HG03457 (cell line): ENCODE measurements around the gene PDZD2.

ENCODE experiments used
- ATAC-seq: cut with Tn5 transposase; IDR thresholded peaks from one replicate; pipeline ENCODE4 v1.9.1; 2021; ENCODE audit warnings: moderate number of reproducible peaks; ENCODE audit not compliant: unreplicated experiment

Gene PDZD2

GRCh38 chr5:32123058-32123805 lies 484.3 kb downstream of the PDZD2 start:
- no peak for ATAC-seq

GRCh38 chr5:32123889-32124676 lies 485.2 kb downstream of the PDZD2 start:
- no peak for ATAC-seq

DNA sequence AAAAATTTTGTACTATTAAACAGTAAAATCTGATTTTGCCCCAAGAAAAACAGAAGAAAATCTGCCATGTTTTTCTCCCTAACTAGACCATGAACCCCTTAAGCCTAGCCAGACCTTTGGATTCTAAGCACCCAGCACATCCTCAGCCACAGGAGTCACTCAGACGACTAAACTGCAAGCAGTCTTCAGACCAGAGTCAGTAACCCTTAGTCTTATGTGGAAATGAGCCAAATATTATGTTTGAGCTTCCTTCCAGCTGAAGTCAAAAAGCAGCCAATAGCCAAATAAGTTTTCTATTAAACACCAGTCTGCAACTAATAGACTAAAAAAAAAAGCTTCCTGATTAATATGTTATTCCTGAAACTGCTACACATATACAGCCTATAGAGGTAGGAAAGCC lies 487.8 kb downstream of the PDZD2 start:
- no peak for ATAC-seq

DNA sequence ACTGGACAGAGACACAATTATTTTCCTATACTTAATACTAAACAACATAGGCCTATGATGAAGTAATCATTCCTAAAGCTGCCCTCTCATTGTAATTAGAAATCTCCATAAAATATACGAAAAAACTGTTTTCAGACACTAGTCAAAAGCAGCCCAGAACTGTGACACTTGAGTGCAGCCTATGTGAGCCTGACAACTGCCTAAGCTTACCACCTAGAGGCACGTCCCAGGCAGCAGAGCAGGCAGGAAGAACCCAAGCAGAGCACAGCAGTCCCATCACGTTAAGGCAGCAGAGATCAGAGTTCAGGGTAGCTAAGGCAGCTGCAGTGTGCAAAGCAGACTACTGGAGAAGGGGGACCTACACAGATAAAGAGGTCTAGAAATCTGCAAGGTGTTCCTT lies 488.8 kb downstream of the PDZD2 start:
- ATAC-seq = no peak

- ATAC-seq = no peak
Measured at GRCh38 chr5:32129074-32129598, 490.2 kb downstream of the PDZD2 start.

DNA sequence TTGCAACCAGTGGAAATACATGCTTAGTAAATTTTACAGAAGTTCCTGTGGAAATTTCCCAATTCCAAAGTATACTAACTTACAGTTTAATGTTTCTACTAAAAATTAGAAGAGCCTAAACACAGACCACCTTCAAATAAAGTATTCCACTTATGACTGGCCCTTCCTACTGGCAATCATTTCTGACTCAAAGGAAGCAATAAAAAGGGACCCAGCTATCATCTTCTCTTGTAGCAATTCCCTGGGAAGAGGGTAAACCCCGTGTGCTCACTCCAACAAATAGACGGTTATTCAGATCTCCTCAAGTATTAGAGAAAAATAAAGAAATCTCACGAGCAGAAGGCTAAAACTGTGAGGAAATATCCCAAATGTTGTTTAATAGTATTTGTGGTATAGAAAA lies 491.9 kb downstream of the PDZD2 start:
- no peak for ATAC-seq

DNA sequence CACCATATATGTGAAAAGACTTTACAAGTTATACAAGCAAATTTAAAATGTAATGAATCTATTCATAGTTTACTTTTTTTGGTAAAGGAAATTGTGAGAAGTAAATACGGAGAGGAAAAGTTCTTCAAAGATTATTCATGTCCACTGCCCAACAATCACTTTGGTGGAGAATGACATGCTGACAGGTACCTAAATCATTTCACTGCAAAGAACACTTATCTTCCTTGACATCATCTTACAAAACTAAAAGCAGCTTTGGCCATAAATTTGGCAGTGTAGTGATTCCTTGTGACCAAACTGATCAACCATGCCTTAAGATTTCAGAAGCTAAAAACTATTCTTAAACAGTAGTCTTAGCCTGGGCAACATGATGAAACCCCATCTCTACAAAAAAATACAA lies 492.7 kb downstream of the PDZD2 start:
- ATAC-seq = no peak

DNA sequence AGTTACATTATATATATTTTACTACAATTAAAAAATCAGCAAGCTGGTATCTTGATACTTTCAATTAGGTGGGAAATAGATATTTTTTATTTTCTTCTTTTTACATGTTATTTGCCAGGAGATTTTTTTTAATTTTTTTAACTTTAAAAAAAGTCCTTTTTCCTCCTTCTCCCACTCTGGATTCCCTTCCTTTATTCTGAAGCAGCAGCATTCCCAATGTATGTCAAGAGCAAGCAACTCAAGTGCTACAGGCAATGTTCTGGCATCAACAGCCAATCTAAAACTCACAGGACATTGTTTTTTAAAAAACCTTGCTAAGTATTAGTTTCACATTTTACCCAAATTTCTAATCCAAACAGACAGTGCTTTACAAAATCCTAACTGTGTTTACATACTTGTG lies 493.8 kb downstream of the PDZD2 start:
- no peak for ATAC-seq

DNA sequence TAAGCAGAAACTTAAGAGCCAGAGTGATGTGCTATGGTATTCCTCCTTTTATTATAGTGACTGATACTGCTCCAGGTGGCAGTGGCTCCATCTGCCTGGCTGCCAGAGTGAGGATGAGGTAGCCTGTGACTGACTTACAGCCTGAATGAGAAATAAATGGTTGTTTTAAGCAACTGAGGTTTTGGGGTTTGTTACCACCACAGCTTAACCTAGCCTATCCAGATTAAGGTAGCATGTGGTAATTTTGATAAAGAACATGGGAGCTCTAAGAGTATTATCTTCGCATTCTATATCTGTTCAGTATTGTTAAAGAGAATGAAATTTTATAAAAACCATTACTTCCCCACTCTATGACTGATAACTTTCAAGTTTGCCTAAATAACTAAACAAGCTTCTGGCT lies 496.2 kb downstream of the PDZD2 start:
- no peak for ATAC-seq

- no peak for ATAC-seq
Measured at GRCh38 chr5:32136342-32136741, 497.4 kb downstream of the PDZD2 start.

DNA sequence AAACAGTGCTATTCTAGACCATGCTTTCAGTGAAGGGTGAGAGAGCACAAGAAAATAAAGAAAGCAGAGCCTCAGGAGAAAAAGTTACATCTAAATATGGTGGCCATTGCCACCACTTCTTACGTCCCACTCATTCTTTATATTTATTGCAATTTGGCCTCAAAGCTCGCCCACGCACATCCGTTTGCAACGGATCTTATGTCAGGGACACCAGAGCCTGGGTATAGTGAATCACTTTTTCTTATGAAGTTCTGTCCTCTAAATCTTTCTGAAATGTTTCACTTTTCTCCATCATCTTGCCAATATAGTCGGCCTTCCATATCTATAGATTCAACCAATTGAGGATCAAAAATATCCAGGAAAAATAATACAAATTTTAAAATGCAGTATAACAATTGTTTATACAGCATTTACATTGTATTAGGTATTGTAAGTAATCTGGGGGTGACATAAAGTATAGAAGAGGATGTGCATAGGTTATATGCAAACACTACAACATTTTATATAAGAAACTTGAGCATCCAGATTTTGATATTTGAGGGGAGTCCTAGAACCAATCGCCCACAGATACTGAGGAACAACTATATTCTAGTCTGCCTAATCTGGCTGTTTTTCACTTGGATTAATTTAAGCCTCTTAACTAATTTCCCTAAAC lies 500.0 kb downstream of the PDZD2 start:
- no peak for ATAC-seq

DNA sequence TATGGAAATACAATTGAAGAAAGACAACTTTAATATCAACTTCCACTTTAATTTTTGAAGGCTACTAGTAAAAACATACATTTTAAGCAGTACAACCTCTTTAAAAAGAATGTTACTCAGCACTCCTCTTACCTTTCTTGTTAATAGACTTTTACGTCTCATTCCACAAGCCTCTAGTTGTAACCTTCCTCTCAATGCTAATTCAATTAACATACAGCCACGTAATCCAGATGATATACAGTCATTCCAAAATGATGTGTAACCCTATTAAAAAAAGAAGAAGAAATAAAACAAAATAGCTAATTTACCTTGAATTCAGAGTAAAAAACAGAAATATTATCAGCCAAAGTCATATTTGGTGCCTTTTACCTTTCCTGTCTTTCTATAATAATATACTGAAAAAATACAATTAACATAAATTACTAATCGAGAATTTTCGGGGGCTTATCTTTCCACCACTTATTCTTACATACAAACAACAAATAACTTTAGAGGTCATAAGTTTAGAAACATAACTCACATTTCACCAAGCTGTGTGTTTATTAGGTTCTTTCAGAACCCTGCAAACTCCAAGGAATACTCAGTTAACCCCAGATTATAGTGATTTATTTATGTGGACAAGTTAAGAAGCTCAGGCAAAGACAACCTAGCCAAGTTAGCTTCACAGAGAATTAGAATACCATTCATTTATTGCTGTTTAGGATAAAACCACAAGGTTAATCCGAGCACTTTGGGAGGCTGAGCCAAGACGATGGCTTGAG lies 504.9 kb downstream of the PDZD2 start:
- no peak for ATAC-seq

- no peak for ATAC-seq
Measured at GRCh38 chr5:32144378-32145207, 505.7 kb downstream of the PDZD2 start.

DNA sequence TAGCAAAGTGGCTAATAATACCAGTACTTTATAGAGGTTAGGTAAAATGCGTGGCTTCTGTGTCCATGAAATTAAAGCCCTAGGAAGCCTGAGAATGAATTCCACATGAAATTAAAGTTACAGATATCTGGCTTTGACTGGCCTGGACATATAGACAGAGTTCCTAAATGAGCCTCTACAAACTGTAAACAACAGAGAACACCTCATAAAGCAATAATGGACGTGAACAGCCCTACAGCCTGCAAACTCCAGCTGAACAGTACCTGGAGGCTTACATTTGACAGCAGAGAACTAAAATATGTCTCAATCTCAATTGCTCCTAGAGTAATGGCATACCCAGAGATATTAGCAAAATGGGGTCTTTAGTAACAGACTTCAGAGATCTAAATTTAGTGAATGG lies 506.4 kb downstream of the PDZD2 start:
- no peak for ATAC-seq

DNA sequence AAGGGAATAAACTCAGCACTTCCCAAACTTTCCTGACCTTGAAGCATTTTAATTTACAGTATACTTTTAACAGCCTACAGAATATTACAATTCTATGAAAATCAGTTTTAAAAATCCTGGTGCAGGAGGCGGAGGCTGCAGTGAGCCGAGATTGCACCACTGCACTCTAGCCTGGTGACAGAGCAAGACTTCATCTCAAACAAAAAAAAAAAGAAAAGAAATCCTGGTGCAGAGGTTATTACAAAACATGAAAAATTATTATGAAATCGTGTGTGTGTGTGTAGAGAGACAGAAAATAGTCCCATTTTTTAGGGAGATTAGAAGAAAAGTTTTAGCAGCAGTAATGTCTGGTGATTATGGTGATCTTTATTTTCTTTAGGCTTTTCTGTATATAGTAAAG lies 508.3 kb downstream of the PDZD2 start:
- no peak for ATAC-seq

GRCh38 chr5:32147959-32148358 lies 509.0 kb downstream of the PDZD2 start:
- no peak for ATAC-seq

DNA sequence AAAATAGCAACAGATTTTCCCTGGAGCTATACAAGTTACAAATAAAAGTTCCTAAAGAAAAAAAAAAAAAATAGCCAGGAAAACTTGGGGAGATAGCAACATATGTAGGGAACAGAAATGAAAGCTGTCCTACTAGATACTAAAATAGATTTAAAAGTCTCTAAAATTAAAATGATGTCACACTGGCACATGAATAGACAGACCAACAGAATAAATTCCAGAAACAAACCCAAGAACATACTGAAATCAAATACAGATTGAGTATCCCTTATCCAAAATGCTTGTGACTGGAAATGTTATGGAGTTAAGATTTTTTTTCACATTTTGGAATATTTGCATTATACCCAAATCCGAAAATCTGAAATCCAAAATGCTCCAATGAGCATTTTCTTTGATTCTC lies 511.4 kb downstream of the PDZD2 start:
- ATAC-seq = no peak

- no peak for ATAC-seq
Measured at GRCh38 chr5:32151198-32151597, 512.3 kb downstream of the PDZD2 start.

GRCh38 chr5:32153723-32154122 lies 514.8 kb downstream of the PDZD2 start:
- no peak for ATAC-seq

GRCh38 chr5:32155211-32155610 lies 516.3 kb downstream of the PDZD2 start:
- no peak for ATAC-seq
